Measurements from ENCODE around the gene TEKT4.
"Not testable (repeated sequence)": the region's sequence is repeated elsewhere in the genome, so short reads cannot be mapped to it uniquely, and the experiment has no call there.

Gene TEKT4

DNA sequence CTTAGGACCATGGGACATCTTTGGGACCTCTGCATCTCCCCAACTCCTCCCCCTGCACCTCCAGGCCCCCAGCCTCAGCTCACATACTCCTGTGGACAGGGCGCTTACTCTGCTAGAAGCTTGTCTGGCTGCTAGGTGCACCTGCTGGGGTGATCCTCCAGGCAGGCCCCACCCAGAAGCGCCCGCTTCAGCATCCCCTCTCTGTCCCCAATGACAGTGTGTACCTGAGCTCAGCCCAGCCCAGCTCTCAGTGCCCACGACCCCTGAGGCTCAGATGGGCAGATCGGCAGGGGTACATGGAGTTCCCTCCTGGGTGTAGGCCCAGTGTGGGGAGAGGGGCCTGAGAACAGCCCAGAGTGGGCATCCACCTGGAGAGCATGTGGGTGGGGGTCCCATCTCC is 5.9 kb downstream of the TEKT4 start:
- H3K4me3 ChIP-seq, result no peak overlapping the region
- intact Hi-C loops (cut with DNase I; ENCODE audit: low total_unique reads), result no loop called here
- H3K36me3 ChIP-seq, result no peaks in the 10 kb centered on the region
- peaks cover 0 to 5% (median 0%) of the 10 kb centered on the region in 4 donors for H3K4me1 ChIP-seq
- no peak for DNase-seq
- peaks cover 0 to 30% of the 10 kb centered on the region in 2 donors for H3K27me3 ChIP-seq
- no peaks in the 10 kb centered on the region for H3K9me3 ChIP-seq
- H3K27ac ChIP-seq, result no peak overlapping the region
- TF ChIP-seq, protein P1, sequence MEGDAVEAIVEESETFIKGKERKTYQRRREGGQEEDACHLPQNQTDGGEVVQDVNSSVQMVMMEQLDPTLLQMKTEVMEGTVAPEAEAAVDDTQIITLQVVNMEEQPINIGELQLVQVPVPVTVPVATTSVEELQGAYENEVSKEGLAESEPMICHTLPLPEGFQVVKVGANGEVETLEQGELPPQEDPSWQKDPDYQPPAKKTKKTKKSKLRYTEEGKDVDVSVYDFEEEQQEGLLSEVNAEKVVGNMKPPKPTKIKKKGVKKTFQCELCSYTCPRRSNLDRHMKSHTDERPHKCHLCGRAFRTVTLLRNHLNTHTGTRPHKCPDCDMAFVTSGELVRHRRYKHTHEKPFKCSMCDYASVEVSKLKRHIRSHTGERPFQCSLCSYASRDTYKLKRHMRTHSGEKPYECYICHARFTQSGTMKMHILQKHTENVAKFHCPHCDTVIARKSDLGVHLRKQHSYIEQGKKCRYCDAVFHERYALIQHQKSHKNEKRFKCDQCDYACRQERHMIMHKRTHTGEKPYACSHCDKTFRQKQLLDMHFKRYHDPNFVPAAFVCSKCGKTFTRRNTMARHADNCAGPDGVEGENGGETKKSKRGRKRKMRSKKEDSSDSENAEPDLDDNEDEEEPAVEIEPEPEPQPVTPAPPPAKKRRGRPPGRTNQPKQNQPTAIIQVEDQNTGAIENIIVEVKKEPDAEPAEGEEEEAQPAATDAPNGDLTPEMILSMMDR (IDR thresholded peaks at IDR 0.05), result no peak

DNA sequence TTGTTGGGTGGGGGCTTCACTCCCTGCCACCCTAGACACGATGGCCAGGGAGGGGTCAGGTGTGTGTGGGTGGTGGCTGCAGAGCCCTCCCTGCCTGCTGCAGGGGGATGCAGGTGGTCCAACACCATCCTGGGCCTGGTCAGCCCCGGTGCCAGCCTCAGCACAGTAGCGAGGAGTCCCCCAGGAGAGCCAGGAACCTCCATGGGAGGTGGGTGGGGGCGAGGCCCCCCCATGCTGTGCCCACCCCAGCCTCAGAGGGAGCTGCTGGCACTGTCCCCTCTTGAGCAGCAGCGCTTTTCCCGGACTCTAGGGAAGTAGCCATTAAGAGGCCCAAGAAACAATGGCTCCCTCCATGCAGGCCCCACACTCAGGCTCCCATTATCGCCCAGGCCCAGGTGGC is 7.3 kb downstream of the TEKT4 start:
- intact Hi-C loops (cut with DNase I; ENCODE audit: low total_unique reads); H3K4me1 ChIP-seq; H3K27ac ChIP-seq; H3K9me3 ChIP-seq; H3K4me3 ChIP-seq; DNase-seq; H3K36me3 ChIP-seq: not testable (repeated sequence)
- H3K27me3 ChIP-seq, result peaks cover 0 to 16% of the 10 kb centered on the region in 2 donors

DNA sequence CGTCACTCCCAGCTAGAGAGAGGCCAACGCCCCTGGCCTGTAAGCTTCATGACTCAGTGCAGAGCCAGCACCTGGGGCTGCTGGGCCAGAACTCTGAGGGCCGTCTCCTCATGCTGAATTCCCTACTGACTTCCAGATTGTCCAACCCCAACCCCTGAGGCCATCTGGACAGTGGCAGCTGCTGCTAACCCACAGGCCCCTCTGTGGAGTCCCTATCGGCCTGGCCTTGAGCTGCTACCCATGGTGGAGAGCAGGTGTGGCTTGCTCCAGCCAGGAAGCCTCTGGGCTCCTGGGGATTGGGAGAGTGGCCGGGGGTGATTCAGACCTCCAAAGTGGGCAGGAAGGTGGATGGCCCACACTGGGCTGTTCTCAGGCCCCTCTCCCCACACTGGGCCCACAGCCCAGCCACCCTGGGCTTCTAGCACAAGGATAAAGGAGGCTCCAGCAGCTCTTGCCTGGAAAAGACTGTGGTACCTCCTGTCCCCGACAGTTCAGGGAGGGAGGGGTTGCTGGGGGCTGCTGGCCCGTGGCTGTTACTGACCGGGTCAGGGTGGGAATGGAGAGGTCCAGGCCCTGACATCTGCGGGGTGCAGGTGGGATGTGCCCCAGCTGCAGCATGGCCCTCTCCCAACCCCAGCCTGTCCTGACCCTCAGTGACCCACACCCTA is 8.2 kb downstream of the TEKT4 start:
- H3K27me3 ChIP-seq, result peaks cover 0 to 7% of the 10 kb centered on the region in 2 donors
- intact Hi-C loops (cut with DNase I; ENCODE audit: low total_unique reads), result no loop called here
- DNase-seq, result peak in 1 of 2 donors; percentile 58
- H3K9me3 ChIP-seq, result no peaks in the 10 kb centered on the region
- H3K36me3 ChIP-seq, result no peaks in the 10 kb centered on the region
- H3K4me1 ChIP-seq, result peaks cover 0 to under 1% (median 0%) of the 10 kb centered on the region in 4 donors
- TF ChIP-seq, protein P1 (IDR thresholded peaks at IDR 0.05), result no peak
- no peak overlapping the region for H3K27ac ChIP-seq
- H3K4me3 ChIP-seq, result no peak overlapping the region

DNA sequence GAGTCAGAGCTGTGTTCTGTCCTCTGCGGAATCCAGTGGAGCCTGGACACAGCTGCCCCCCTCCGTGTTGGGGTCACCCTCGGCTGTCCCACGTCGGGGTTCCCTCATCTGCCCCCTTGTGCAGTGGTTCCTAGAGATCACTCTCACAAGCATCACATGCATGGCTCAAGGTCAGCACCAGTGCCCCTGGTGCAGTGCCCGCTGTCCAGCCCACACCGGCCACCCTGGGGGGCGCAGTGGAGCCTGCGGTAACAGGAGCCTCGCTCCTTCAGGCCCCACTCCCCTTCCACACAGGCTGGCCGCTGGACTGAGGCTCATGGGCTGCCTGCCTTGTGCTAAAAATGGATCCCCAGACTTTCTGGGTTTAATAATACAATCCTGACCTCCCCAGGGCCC is 8.8 kb downstream of the TEKT4 start:
- TF ChIP-seq, protein P1 (IDR thresholded peaks at IDR 0.05), result no peak
- intact Hi-C loops (cut with DNase I; ENCODE audit: low total_unique reads), result no loop called here
- DNase-seq, result no peak

DNA sequence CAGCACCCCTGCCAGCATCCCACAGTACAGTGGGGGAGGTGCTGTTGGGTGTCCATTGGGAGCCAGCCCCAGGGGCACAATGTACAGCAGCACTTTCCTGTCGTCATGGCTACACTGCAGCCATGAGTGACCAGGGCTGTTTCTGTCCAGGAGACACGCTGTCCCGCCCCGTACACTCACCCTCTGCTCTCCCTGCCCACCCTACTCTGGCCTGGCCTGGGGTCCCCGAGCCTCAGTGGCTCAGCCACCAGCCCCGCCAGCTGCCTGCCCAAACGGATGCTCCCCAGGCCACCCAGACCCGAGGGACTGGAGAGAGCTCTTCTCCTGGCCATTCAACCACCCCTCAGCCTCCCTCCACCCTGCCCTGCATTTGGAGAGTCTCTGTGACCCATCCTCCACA is 9.3 kb downstream of the TEKT4 start:
- intact Hi-C loops (cut with DNase I; ENCODE audit: low total_unique reads), result no loop called here
- no peaks in the 10 kb centered on the region for H3K36me3 ChIP-seq
- DNase-seq, result no peak
- H3K4me1 ChIP-seq, result no peaks in the 10 kb centered on the region
- no peaks in the 10 kb centered on the region for H3K9me3 ChIP-seq
- TF ChIP-seq, protein P1 (IDR thresholded peaks at IDR 0.05), result no peak
- H3K27ac ChIP-seq, result no peak overlapping the region
- no peak overlapping the region for H3K4me3 ChIP-seq
- no peaks in the 10 kb centered on the region for H3K27me3 ChIP-seq

More for the DNA sequence above, 8.8 kb downstream of the TEKT4 start:
- Histone ChIP-seq H3K4me3 (no peak overlapping the region), H3K36me3 (no peaks in the 10 kb centered on the region), H3K9me3 (no peaks in the 10 kb centered on the region), H3K27me3 (peaks cover 0 to 2% of the 10 kb centered on the region in 2 donors), H3K4me1 (no peaks in the 10 kb centered on the region), H3K27ac (no peak overlapping the region)

DNA sequence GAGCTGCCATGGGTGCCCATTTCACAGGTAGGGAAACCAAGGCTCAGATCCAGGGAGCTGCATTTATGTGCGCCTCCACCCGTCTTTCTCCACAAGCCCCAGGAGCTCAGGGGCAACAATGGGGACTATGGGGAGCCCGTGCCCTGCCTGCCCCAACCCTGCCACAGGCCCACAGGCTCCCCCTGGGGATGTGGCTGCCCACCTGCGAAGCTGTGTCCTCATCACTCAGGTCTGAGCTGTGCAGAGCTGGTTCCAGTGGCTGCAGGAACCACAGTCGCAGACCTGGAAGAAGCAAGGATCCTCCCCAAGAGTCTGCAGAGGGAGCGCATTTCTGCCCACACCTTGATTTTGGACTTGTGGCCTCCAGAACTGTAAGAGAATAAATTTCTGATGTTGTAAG is 9.8 kb downstream of the TEKT4 start:
- Histone ChIP-seq H3K36me3 (no peaks in the 10 kb centered on the region), H3K4me1 (no peaks in the 10 kb centered on the region), H3K27ac (no peak overlapping the region), H3K9me3 (no peaks in the 10 kb centered on the region), H3K4me3 (no peak overlapping the region), H3K27me3 (no peaks in the 10 kb centered on the region)
- TF ChIP-seq, protein P1 (IDR thresholded peaks at IDR 0.05), result no peak
- intact Hi-C loops (cut with DNase I; ENCODE audit: low total_unique reads), result no loop called here
- no peak for DNase-seq

Measured in tibial artery (tissue), 4 donors.